Endothelial cell of umbilical vein (primary cell): ENCODE results near the gene KATNB1. TPM values are rescaled to one million over a fixed set of nuclear protein-coding genes. Genes with fewer than 3 reads are reported as not detected.

Experiments used
- BruUV-seq: library from RNA; stranded (reverse); fragments of 400-500 nt; replicated peaks from 2 replicates; lab custom pipeline; 2021; lab: Mats Ljungman, UMichigan
- CTCF ChIA-PET: fragments of 300-600, 350-600 bp; sonication (Branson Sonifier 250); formaldehyde crosslinking; loops from one replicate; lab custom pipeline; 2021; ENCODE audit warnings: antibody characterized with exemption, inconsistent platforms; lab: Charles Lee
- POLR2A ChIA-PET: fragments of 300-600, 350-600 bp; sonication (Branson Sonifier 250); formaldehyde crosslinking; loops from one replicate; lab custom pipeline; 2021; ENCODE audit warnings: antibody characterized with exemption, inconsistent platforms; lab: Charles Lee
- DNase-seq: peaks from one replicate; pipeline ENCODE4 v3.0.0-alpha.2; 2011; ENCODE audit warnings: low read depth, low spot score
- FAIRE-seq: peaks from 2 replicates; lab custom pipeline; 2011; peaks lifted over from hg19 to GRCh38; lab: Jason Lieb, UNC
- H2AFZ ChIP-seq: 2 replicates; pipeline ENCODE4 v1.6.0; 2012; ENCODE audit warnings: low read depth, low read length, control low read depth, inconsistent platforms
- H3K27ac ChIP-seq: 2 replicates; pipeline ENCODE4 v1.5.1; 2011; ENCODE audit warnings: low read depth, mild to moderate bottlenecking, control low read depth, low read length, moderate library complexity; ENCODE audit not compliant: insufficient read depth
- H3K27me3 ChIP-seq, 2 experiments: 2 replicates each; pipeline versions ENCODE4 v1.6.0 to v1.6.1; 2011; ENCODE audit warnings: low read length in 2 of 2, mixed read lengths in 1 of 2; ENCODE audit not compliant: control insufficient read depth in 2 of 2, insufficient read depth in 2 of 2
- H3K36me3 ChIP-seq, 2 experiments: 2 replicates in 1 of 2; 3 replicates in 1 of 2; pipeline ENCODE4 v1.5.1; 2011; ENCODE audit warnings: low read length in 2 of 2, mild to moderate bottlenecking in 1 of 2, moderate library complexity in 1 of 2; ENCODE audit not compliant: control insufficient read depth in 2 of 2, insufficient read depth in 2 of 2; ENCODE audit errors: extremely low read depth in 1 of 2
- H3K4me1 ChIP-seq: 3 replicates; pipeline ENCODE4 v1.5.1; 2011; ENCODE audit warnings: mild to moderate bottlenecking, low read length; ENCODE audit not compliant: control insufficient read depth, insufficient read depth; ENCODE audit errors: extremely low read depth
- H3K4me2 ChIP-seq: 2 replicates; pipeline ENCODE4 v1.6.1; 2011; ENCODE audit warnings: low read length, control low read depth, mixed read lengths; ENCODE audit not compliant: insufficient read depth
- H3K4me3 ChIP-seq, 3 experiments: fragments of 200-600 bp in 1 of 3; sonication (generic), shearing (Covaris generic) in 1 of 3; replicated peaks in 1 of 3; 2 replicates each; pipeline ENCODE4 v1.5.1; 2011 to 2016; ENCODE audit warnings: control low read depth in 3 of 3, low read length in 3 of 3, mild to moderate bottlenecking in 2 of 3, inconsistent platforms in 1 of 3, low read depth in 1 of 3, moderate library complexity in 1 of 3; ENCODE audit not compliant: insufficient read depth in 1 of 3
- H3K79me2 ChIP-seq: 2 replicates; pipeline ENCODE4 v1.6.0; 2012; ENCODE audit warnings: low read length, inconsistent platforms; ENCODE audit not compliant: control insufficient read depth, insufficient read depth
- H3K9ac ChIP-seq: replicated peaks from 2 replicates; pipeline ENCODE3; 2011; ENCODE audit warnings: low read length, control low read depth; ENCODE audit not compliant: insufficient read depth; ENCODE audit errors: extremely low read depth
- H3K9me1 ChIP-seq: replicated peaks from 3 replicates; pipeline ENCODE4 v1.6.0; 2011; ENCODE audit warnings: mild to moderate bottlenecking, low read length; ENCODE audit not compliant: control insufficient read depth, insufficient read depth; ENCODE audit errors: extremely low read depth
- H3K9me3 ChIP-seq: replicated peaks from 2 replicates; pipeline ENCODE4 v1.5.1; 2012; ENCODE audit warnings: low read length, inconsistent platforms; ENCODE audit not compliant: control insufficient read depth, insufficient read depth
- H4K20me1 ChIP-seq: replicated peaks from 2 replicates; pipeline ENCODE3; 2011; ENCODE audit warnings: mild to moderate bottlenecking, low read length; ENCODE audit not compliant: control insufficient read depth, insufficient read depth; ENCODE audit errors: extremely low read depth
- EZH2 ChIP-seq: IDR thresholded peaks from 2 replicates; pipeline ENCODE4 v1.6.1; 2012; ENCODE audit warnings: borderline replicate concordance, low read depth, mild to moderate bottlenecking, moderate library complexity, low read length, inconsistent platforms; ENCODE audit not compliant: severe bottlenecking
- FOS ChIP-seq: IDR thresholded peaks from 2 replicates; pipeline ENCODE4 v1.6.1; 2011; ENCODE audit warnings: mild to moderate bottlenecking, low read length, moderate library complexity, borderline replicate concordance; ENCODE audit not compliant: insufficient read depth
- GATA2 ChIP-seq: IDR thresholded peaks from 2 replicates; pipeline ENCODE4 v1.7.0; 2011; ENCODE audit warnings: low read depth, mild to moderate bottlenecking, moderate library complexity, mixed read lengths, low read length; ENCODE audit not compliant: insufficient read length, insufficient read depth
- JUN ChIP-seq: IDR thresholded peaks from 2 replicates; pipeline ENCODE4 v1.6.1; 2011; ENCODE audit warnings: borderline replicate concordance, low read depth; ENCODE audit not compliant: insufficient read length, insufficient read depth
- MAX ChIP-seq: IDR thresholded peaks from 2 replicates; pipeline ENCODE4 v1.6.1; 2011; ENCODE audit not compliant: insufficient read depth, insufficient read length
- MYC ChIP-seq: IDR thresholded peaks from one replicate; pipeline ENCODE4 v1.6.1; 2011; ENCODE audit warnings: mild to moderate bottlenecking, low read depth, low read length
- POLR2A ChIP-seq: IDR thresholded peaks from 2 replicates; pipeline ENCODE4 v1.6.1; 2012; ENCODE audit warnings: low read depth, mild to moderate bottlenecking, control low read depth, low read length
- POLR2AphosphoS5 ChIP-seq: IDR thresholded peaks from 2 replicates; pipeline ENCODE4 v1.6.1; 2012; ENCODE audit warnings: low read depth, mild to moderate bottlenecking, control low read depth, low read length, moderate library complexity; ENCODE audit not compliant: insufficient read depth
- dilution Hi-C: fragments of 300-500 bp; cut with MboI; formaldehyde crosslinking; loops from one replicate; pipeline ENCODE4 v1.15.0; 2019; ENCODE audit warnings: low sequenced_read_pairs; ENCODE audit not compliant: extremely low pct_ligation_motif_present
- intact Hi-C: fragments of 100-400 bp; cut with micrococcal nuclease; formaldehyde crosslinking; loops from one replicate; pipeline ENCODE4 v1.10.0; 2022
- polyA plus RNA-seq, 4 experiments: library from polyadenylated mRNA; depleted of rRNA in 3 of 4; stranded (reverse) in 3 of 4; unstranded in 1 of 4; fragments of >200 nt; gene quantifications; 2 replicates each; pipeline versions ENCODE4 v1.2.1 to v1.2.3, GENCODE V29; 2011 to 2012; ENCODE audit warnings: missing spikeins in 1 of 4
- total RNA-seq: library from RNA; stranded (reverse); gene quantifications from 2 replicates; pipeline ENCODE4 v1.2.3, GENCODE V29; 2021
- TF ChIP-seq, protein P1 (sequence below), 2 donors: IDR thresholded peaks; 1 replicate in 1 of 2; 2 replicates in 1 of 2; pipeline ENCODE4 v1.5.1; 2011; ENCODE audit warnings: low read length in 2 of 2, mild to moderate bottlenecking in 2 of 2, moderate library complexity in 2 of 2, control low read depth in 1 of 2, inconsistent platforms in 1 of 2, low read depth in 1 of 2; ENCODE audit not compliant: insufficient read depth in 1 of 2; ENCODE audit errors: extremely low read depth in 1 of 2

The KATNB1 gene
- total and polyA plus RNA-seq, 2 donors (not counting 3 experiments of a cell fraction or from before 2014, with no cell fraction given), result 25.9 to 35.9 TPM

- H4K20me1 ChIP-seq, result no peaks in the 10 kb centered on the region
- intact Hi-C loops, result no loop called here
- no peak overlapping the region for H3K4me3 ChIP-seq
- ChIA-PET POLR2A (no interaction called here), CTCF (interaction anchor here (0.8 to 1.6 kb wide), 2 partner anchors 17 to 18 kb away, joined by 3 read pairs; partner anchors contain the start of gene KIFC3)
- H3K27me3 ChIP-seq, result no peaks in the 10 kb centered on the region
- no peaks in the 10 kb centered on the region for H3K9me1 ChIP-seq
- no peaks in the 10 kb centered on the region for H3K9me3 ChIP-seq
- H3K4me2 ChIP-seq, result no peak overlapping the region
- no peaks in the 10 kb centered on the region for H3K79me2 ChIP-seq
- H3K4me1 ChIP-seq, result peaks cover 2% of the 10 kb centered on the region
- H3K27ac ChIP-seq, result no peak overlapping the region
- H3K36me3 ChIP-seq, result peaks cover 0 to 26% of the 10 kb centered on the region in 2 experiments
- BruUV-seq, result no TSS peak
- no peak for DNase-seq
- no peak for FAIRE-seq
- no peak overlapping the region for H3K9ac ChIP-seq
- dilution Hi-C loops, result no loop called here
- no peak for TF ChIP-seq MAX
- no peak for TF ChIP-seq GATA2
- no peak for TF ChIP-seq EZH2
- TF ChIP-seq, protein P1, sequence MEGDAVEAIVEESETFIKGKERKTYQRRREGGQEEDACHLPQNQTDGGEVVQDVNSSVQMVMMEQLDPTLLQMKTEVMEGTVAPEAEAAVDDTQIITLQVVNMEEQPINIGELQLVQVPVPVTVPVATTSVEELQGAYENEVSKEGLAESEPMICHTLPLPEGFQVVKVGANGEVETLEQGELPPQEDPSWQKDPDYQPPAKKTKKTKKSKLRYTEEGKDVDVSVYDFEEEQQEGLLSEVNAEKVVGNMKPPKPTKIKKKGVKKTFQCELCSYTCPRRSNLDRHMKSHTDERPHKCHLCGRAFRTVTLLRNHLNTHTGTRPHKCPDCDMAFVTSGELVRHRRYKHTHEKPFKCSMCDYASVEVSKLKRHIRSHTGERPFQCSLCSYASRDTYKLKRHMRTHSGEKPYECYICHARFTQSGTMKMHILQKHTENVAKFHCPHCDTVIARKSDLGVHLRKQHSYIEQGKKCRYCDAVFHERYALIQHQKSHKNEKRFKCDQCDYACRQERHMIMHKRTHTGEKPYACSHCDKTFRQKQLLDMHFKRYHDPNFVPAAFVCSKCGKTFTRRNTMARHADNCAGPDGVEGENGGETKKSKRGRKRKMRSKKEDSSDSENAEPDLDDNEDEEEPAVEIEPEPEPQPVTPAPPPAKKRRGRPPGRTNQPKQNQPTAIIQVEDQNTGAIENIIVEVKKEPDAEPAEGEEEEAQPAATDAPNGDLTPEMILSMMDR (IDR thresholded peaks at IDR 0.05; ENCODE audit: extremely low read depth in 1 of 2, insufficient read depth in 1 of 2, low read depth in 1 of 2, low read length in 2 of 2), result no peak
- TF ChIP-seq POLR2A, result no peak
- no peak for TF ChIP-seq FOS
- no peak for TF ChIP-seq POLR2AphosphoS5
- no peak for TF ChIP-seq JUN
- no peak for TF ChIP-seq MYC
- H2AFZ ChIP-seq, result no peak overlapping the region
These were observed 48.3 kb downstream of the KATNB1 start for GRCh38 chr16:57783883-57784282.
